ENCODE results near the gene BZW2. TPM values are rescaled to one million over a fixed set of nuclear protein-coding genes. Genes with fewer than 3 reads are reported as not detected.

The BZW2 gene
- total RNA-seq, 4 donors from 2014 or later: 50.2 to 69.3 (median 52.3) TPM

DNA sequence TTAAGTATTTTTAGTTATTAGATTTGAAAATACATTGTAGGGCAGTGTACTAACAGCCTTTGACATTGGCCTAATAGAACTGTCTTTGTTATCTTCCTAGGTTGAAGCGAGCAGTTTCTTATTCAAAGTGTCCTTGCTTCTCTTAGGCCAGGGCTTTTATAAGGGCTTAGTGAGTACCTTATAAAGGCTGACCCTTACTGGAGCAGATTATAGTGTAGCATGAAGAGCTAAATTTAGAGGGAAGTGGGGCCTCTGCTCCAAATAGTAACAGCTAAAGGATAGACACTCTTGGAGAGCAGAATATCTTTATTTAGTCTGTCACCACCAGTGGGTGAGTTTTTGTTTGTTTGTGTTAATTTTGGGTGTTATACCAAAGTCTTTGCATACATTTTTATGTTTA lies 15.9 kb downstream of the BZW2 start:
- no peak overlapping the region for H3K4me3 ChIP-seq
- H3K36me3 ChIP-seq: peaks cover 0 to 10% (median 0%) of the 10 kb centered on the region in 3 donors
- TF ChIP-seq, protein P1, sequence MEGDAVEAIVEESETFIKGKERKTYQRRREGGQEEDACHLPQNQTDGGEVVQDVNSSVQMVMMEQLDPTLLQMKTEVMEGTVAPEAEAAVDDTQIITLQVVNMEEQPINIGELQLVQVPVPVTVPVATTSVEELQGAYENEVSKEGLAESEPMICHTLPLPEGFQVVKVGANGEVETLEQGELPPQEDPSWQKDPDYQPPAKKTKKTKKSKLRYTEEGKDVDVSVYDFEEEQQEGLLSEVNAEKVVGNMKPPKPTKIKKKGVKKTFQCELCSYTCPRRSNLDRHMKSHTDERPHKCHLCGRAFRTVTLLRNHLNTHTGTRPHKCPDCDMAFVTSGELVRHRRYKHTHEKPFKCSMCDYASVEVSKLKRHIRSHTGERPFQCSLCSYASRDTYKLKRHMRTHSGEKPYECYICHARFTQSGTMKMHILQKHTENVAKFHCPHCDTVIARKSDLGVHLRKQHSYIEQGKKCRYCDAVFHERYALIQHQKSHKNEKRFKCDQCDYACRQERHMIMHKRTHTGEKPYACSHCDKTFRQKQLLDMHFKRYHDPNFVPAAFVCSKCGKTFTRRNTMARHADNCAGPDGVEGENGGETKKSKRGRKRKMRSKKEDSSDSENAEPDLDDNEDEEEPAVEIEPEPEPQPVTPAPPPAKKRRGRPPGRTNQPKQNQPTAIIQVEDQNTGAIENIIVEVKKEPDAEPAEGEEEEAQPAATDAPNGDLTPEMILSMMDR (IDR thresholded peaks at IDR 0.05): no peak
- TF ChIP-seq POLR2A (IDR thresholded peaks at IDR 0.05) (no peak), EP300 (IDR thresholded peaks at IDR 0.05) (no peak)
- H3K27ac ChIP-seq: no peak overlapping the region
- WGBS, 2 donors: 83 to 92% methylated on average over 1 of the region's 1 CpG
- no peaks in the 10 kb centered on the region for H3K27me3 ChIP-seq
- no peaks in the 10 kb centered on the region for H3K9me3 ChIP-seq
- DNase-seq (ENCODE audit: low spot score in 2 of 2): no peak
- peaks cover 0 to 17% (median under 1%) of the 10 kb centered on the region in 4 donors for H3K4me1 ChIP-seq

DNA sequence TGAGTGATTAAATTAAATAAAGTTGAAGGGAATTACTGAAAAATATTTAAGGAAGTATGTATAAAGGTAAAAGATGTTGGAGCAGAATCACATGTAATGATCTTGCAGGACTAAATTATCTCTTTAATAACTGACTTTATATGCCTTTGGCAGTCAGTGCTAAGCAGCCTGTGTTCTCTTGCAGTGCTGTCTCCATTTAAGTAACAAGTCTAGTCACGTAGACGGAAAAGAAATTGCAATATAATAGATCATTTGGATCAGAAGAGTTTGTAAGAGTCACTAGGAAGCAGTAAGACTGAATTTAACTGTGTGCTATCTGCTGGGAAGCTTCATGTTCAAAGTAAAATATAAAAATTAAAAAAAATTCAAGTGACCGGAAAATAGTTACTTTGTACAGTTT lies 21.4 kb downstream of the BZW2 start:
- 73 to 76% methylated on average over 3 of the region's 3 CpGs for WGBS, 2 donors
- H3K4me1 ChIP-seq: peaks cover 0 to 26% (median 10%) of the 10 kb centered on the region in 4 donors
- peak overlapping the region; percentile 22 to 82 (median 54) for H3K27ac ChIP-seq
- H3K9me3 ChIP-seq: no peaks in the 10 kb centered on the region
- DNase-seq (ENCODE audit: low spot score in 2 of 2): no peak
- TF ChIP-seq EP300 (IDR thresholded peaks at IDR 0.05): no peak
- TF ChIP-seq, protein P1 (IDR thresholded peaks at IDR 0.05): no peak
- H3K27me3 ChIP-seq: no peaks in the 10 kb centered on the region
- H3K36me3 ChIP-seq: peaks cover 0 to 11% (median 0%) of the 10 kb centered on the region in 3 donors
- no peak overlapping the region for H3K4me3 ChIP-seq

DNA sequence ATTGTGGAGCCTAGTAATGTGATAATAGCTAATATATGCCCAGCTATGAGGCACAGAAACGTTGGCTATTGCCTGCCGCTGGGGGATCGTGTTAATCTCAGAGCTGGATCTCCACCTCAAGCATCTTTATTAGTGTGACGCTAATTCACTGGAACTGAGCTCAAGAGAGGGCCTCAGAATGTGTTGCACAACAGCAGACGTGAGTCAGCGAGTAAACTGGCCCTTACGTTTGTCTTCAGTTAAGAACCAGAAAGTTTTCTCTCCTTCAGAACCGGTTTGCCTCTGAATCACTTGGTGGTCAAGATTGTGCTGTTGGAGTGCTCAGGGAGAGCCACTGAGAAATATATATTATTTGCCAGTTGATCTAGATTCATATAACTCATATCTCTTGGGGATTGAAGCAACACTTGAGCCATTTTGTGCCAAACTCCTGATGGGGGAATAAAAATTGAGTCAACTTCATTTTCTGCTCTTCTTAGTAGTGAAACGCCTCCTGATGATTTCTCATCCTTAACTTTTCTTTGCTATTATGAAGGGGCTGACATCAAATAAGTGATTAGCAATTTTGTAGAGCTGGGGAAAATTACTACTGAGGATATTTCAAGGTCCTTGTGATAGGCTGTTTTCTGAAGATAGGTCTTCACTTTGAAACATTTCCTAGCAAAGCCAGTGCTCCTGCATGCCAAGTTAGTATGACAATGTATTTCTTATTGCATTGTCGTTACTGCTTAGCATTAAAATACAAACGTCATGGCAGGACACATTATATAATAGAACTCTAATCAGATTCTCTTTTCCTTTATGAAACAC lies 22.3 kb downstream of the BZW2 start:
- 41 to 57% methylated on average over 11 of the region's 11 CpGs for WGBS, 2 donors
- TF ChIP-seq, protein P1 (IDR thresholded peaks at IDR 0.05): no peak
- TF ChIP-seq POLR2A (IDR thresholded peaks at IDR 0.05): peak in 1 of 2 donors; percentile 12
- peak in 1 of 2 donors; percentile 83 for TF ChIP-seq EP300 (IDR thresholded peaks at IDR 0.05)
- Histone ChIP-seq H3K4me1 (peaks cover 0 to 26% (median 10%) of the 10 kb centered on the region in 4 donors), H3K27me3 (no peaks in the 10 kb centered on the region), H3K36me3 (peaks cover 0 to 11% (median 0%) of the 10 kb centered on the region in 3 donors), H3K27ac (peak overlapping the region; percentile 28 to 82 (median 68)), H3K9me3 (no peaks in the 10 kb centered on the region), H3K4me3 (no peak overlapping the region)
- DNase-seq (ENCODE audit: low spot score in 2 of 2): peak; percentile 33 to 65

DNA sequence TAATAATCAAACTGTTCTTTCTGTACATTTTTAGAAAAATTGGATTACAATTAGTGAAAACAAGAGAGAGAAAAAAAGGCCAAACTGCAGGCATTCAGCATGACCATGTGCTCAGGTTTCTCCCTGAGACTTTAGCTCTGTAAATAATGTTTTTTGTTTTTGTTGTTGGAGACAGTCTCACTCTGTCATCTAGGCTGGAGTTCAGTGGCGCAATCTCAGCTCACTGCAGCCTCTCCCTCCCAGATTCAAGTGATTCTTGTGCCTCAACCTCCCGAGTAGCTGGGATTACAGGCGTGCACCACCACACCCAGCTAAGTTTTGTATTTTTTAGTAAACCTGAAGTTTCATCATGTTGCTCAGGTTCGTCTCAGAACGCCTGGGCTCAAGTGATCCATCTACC lies 23.0 kb downstream of the BZW2 start:
- Histone ChIP-seq H3K27ac (peak overlapping the region in 2 of 4 donors; percentile 80 to 82), H3K27me3 (no peaks in the 10 kb centered on the region)
- 94 to 96% methylated on average over 5 of the region's 5 CpGs for WGBS, 2 donors

More for the DNA sequence above, 23.0 kb downstream of the BZW2 start:
- H3K36me3 ChIP-seq: peaks cover 0 to 11% (median 0%) of the 10 kb centered on the region in 3 donors
- DNase-seq (ENCODE audit: low spot score in 2 of 2): no peak
- H3K4me1 ChIP-seq: peaks cover 0 to 26% (median 10%) of the 10 kb centered on the region in 4 donors
- H3K4me3 ChIP-seq: no peak overlapping the region
- no peak for TF ChIP-seq EP300 (IDR thresholded peaks at IDR 0.05)
- TF ChIP-seq POLR2A (IDR thresholded peaks at IDR 0.05): no peak
- TF ChIP-seq, protein P1 (IDR thresholded peaks at IDR 0.05): no peak
- no peaks in the 10 kb centered on the region for H3K9me3 ChIP-seq

All from tibial nerve (tissue), 4 donors.